MCF 10A (cell line): Measurements from ENCODE around the gene SPRING1. TPM values are rescaled to one million over a fixed set of nuclear protein-coding genes. Genes with fewer than 3 reads are reported as not detected.

Source experiments
- BruUV-seq: library from RNA; stranded (reverse); fragments of 400-500 nt; replicated peaks from 2 replicates; lab custom pipeline; 2021; lab: Mats Ljungman, UMichigan
- CTCF ChIA-PET: fragments of 300-600 bp; sonication (Branson Sonifier 250); formaldehyde crosslinking; extraction: SDS; loops from one replicate; lab custom pipeline; 2021; ENCODE audit warnings: antibody characterized with exemption, inconsistent platforms; lab: Yijun Ruan, JAX
- POLR2A ChIA-PET: fragments of 300-600, 350-650 bp; sonication (Branson Sonifier 250); formaldehyde crosslinking; extraction: SDS; loops from one replicate; lab custom pipeline; 2020; ENCODE audit warnings: antibody characterized with exemption, inconsistent platforms; lab: Yijun Ruan, JAX
- DNase-seq: peaks from one replicate; pipeline ENCODE4 v3.0.0-alpha.2; 2018; ENCODE audit not compliant: unreplicated experiment
- H3K27ac Mint-ChIP-seq: one replicate; pipeline ENCODE4 v1.8.0; 2022; ENCODE audit warnings: mild to moderate bottlenecking, low read depth, mixed read lengths; ENCODE audit not compliant: unreplicated experiment
- H3K27me3 Mint-ChIP-seq: one replicate; pipeline ENCODE4 v1.8.0; 2022; ENCODE audit warnings: mixed read lengths; ENCODE audit not compliant: insufficient read depth, unreplicated experiment
- H3K36me3 Mint-ChIP-seq: one replicate; pipeline ENCODE4 v1.8.0; 2022; ENCODE audit warnings: mild to moderate bottlenecking, moderate library complexity, mixed read lengths; ENCODE audit not compliant: insufficient read depth, unreplicated experiment
- H3K4me1 Mint-ChIP-seq: one replicate; pipeline ENCODE4 v1.8.0; 2022; ENCODE audit warnings: mixed read lengths; ENCODE audit not compliant: insufficient read depth, unreplicated experiment
- H3K4me3 Mint-ChIP-seq: one replicate; pipeline ENCODE4 v1.8.0; 2022; ENCODE audit warnings: mild to moderate bottlenecking, moderate library complexity, mixed read lengths; ENCODE audit not compliant: unreplicated experiment
- H3K9me3 Mint-ChIP-seq: one replicate; pipeline ENCODE4 v1.8.0; 2022; ENCODE audit warnings: mixed read lengths; ENCODE audit not compliant: unreplicated experiment
- CTCF ChIP-seq: fragments of 200-600 bp; IDR thresholded peaks from one replicate; pipeline ENCODE4 v1.8.0; 2022; ENCODE audit warnings: antibody characterized with exemption, mild to moderate bottlenecking; ENCODE audit not compliant: unreplicated experiment
- intact Hi-C: fragments of 100-400 bp; cut with micrococcal nuclease; formaldehyde crosslinking; loops from 2 replicates; pipeline ENCODE4 v1.14.1; 2022
- total RNA-seq: library from RNA; stranded (reverse); gene quantifications from 2 replicates; pipeline ENCODE4 v1.2.3, GENCODE V29; 2022

Gene SPRING1
- total RNA-seq, 1 experiment from 2014 or later = 26.2 TPM

GRCh38 chr12:116698116-116698515 lies 39.8 kb downstream of the SPRING1 start:
- CTCF ChIA-PET = interaction anchor here (0.6 to 1.8 kb wide), 4 partner anchors 11 to 567 kb away, joined by 3 to 7 read pairs (median 3); no protein-coding TSS in a partner anchor
- TF ChIP-seq CTCF = no peak
- no TSS peak for BruUV-seq
- no peak for DNase-seq
- intact Hi-C loops = no loop called here
- POLR2A ChIA-PET = no interaction called here
- peaks cover 8% of the 10 kb centered on the region for H3K4me1 Mint-ChIP-seq
- no peaks in the 10 kb centered on the region for H3K9me3 Mint-ChIP-seq
- H3K27ac Mint-ChIP-seq = no peak overlapping the region
- H3K36me3 Mint-ChIP-seq = no peaks in the 10 kb centered on the region
- no peak overlapping the region for H3K4me3 Mint-ChIP-seq
- H3K27me3 Mint-ChIP-seq = peaks cover 38% of the 10 kb centered on the region

- POLR2A ChIA-PET = no interaction called here
These were observed 40.2 kb downstream of the SPRING1 start for GRCh38 chr12:116697716-116698115.

GRCh38 chr12:116697305-116697704 lies 40.6 kb downstream of the SPRING1 start:
- H3K27me3 Mint-ChIP-seq = peaks cover 46% of the 10 kb centered on the region
- H3K4me1 Mint-ChIP-seq = peaks cover 11% of the 10 kb centered on the region
- no peak overlapping the region for H3K4me3 Mint-ChIP-seq
- TF ChIP-seq CTCF = no peak
- BruUV-seq = no TSS peak
- peak; percentile 33 for DNase-seq
- ChIA-PET POLR2A (no interaction called here), CTCF (interaction anchor here (0.6 to 1.8 kb wide), 5 partner anchors 9 to 714 kb away, joined by 3 to 7 read pairs (median 3); no protein-coding TSS in a partner anchor)
- intact Hi-C loops = no loop called here
- H3K9me3 Mint-ChIP-seq = no peaks in the 10 kb centered on the region
- H3K27ac Mint-ChIP-seq = no peak overlapping the region
- no peaks in the 10 kb centered on the region for H3K36me3 Mint-ChIP-seq

More at GRCh38 chr12:116697716-116698115, 40.2 kb downstream of the SPRING1 start:
- CTCF ChIA-PET = interaction anchor here (0.6 to 1.8 kb wide), 5 partner anchors 11 to 714 kb away, joined by 3 to 7 read pairs (median 3); no protein-coding TSS in a partner anchor
- no peak overlapping the region for H3K27ac Mint-ChIP-seq
- no peak for TF ChIP-seq CTCF
- H3K9me3 Mint-ChIP-seq = no peaks in the 10 kb centered on the region
- no TSS peak for BruUV-seq
- intact Hi-C loops = no loop called here
- H3K36me3 Mint-ChIP-seq = no peaks in the 10 kb centered on the region
- H3K27me3 Mint-ChIP-seq = peaks cover 42% of the 10 kb centered on the region
- no peak for DNase-seq
- H3K4me1 Mint-ChIP-seq = peaks cover 11% of the 10 kb centered on the region
- no peak overlapping the region for H3K4me3 Mint-ChIP-seq

- intact Hi-C loops = no loop called here
- H3K27me3 Mint-ChIP-seq = peaks cover 57% of the 10 kb centered on the region
These were observed 42.5 kb downstream of the SPRING1 start for GRCh38 chr12:116695464-116695725.

More at GRCh38 chr12:116695464-116695725, 42.5 kb downstream of the SPRING1 start:
- TF ChIP-seq CTCF = no peak
- Mint-ChIP-seq H3K27ac (no peak overlapping the region), H3K36me3 (no peaks in the 10 kb centered on the region), H3K4me1 (peaks cover 11% of the 10 kb centered on the region), H3K9me3 (no peaks in the 10 kb centered on the region), H3K4me3 (no peak overlapping the region)
- DNase-seq = no peak
- POLR2A ChIA-PET = no interaction called here
- CTCF ChIA-PET = no interaction called here
- BruUV-seq = no TSS peak
